Body of pancreas (tissue), 4 donors: Measurements from ENCODE around the gene IKZF4.

Source experiments
- CTCF ChIP-seq, 7 experiments: fragments of 450-650 bp in 4 of 7; fragments of 200-600 bp in 3 of 7; sonication (generic) in 3 of 7; IDR thresholded peaks; one replicate each; pipeline ENCODE4 v1.5.1; 2016 to 2019; ENCODE audit warnings: antibody characterized with exemption in 7 of 7
- POLR2A ChIP-seq, 3 donors: fragments of 450-650 bp; IDR thresholded peaks; one replicate each; pipeline ENCODE4 v1.6.1; 2016; ENCODE audit warnings: antibody characterized with exemption in 3 of 3, mild to moderate bottlenecking in 2 of 3

- no peak for TF ChIP-seq CTCF (IDR thresholded peaks at IDR 0.05)
- TF ChIP-seq POLR2A (IDR thresholded peaks at IDR 0.05) = no peak
Observed at GRCh38 chr12:56040963-56041551, 20.2 kb downstream of the IKZF4 start.
